HG03159 (cell line): ENCODE results near the gene SHBG.
"Not testable (repeated sequence)": the region's sequence is repeated elsewhere in the genome, so short reads cannot be mapped to it uniquely, and the experiment has no call there.

Experiments
- ATAC-seq: cut with Tn5 transposase; IDR thresholded peaks from one replicate; pipeline ENCODE4 v1.9.1; 2021; ENCODE audit warnings: mild to moderate bottlenecking, moderate library complexity; ENCODE audit not compliant: unreplicated experiment

Gene SHBG

GRCh38 chr17:7629939-7630571 lies at the start of gene SHBG:
Gene SHBG (plus strand): TSS chr17:7630135. CDS start chr17:7630173, 38 bp downstream.
- no peak for ATAC-seq

- ATAC-seq, result no peak
Measured at GRCh38 chr17:7580604-7581575, 49.0 kb upstream of the SHBG start.

- ATAC-seq, result no peak
Measured at GRCh38 chr17:7582396-7583252, 47.3 kb upstream of the SHBG start.

DNA sequence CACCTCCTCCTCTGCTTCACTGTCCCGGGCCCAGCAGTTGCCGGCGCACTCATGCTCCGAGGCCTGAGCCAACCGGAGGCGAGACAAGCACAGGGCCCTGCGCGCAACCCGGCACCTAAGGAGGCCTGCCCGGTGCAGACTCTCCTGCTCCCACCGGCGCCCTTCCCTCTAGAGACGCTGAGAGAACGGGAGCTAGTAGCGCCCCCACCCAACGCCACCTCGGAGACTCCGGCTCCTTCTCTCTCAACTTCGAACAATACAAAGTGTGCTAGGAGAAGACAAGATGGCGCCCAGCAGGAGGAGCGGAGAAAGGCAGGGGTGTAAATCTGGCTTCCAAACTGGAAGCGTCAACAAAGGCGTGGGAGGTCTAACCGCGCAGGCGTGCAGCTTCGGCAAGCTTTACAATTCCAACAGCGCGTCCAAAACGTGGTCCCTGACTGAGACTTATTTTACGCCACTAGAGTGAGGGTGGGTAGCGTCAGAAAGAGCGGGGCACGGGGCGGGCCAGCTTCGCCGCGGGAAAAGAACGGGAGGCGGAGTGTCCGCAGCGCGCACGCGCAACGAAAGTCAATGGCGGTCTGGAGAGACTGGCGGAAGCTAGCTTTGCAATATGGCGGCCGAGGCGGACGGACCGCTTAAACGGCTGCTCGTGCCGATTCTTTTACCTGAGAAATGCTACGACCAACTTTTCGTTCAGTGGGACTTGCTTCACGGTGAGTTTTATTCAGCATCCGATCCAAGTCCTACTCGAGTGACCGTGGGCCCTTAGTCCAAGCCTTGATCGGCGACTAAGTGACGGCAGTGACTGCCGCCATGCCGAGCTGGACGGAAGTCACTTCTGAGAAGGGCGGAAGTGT lies 46.5 kb upstream of the SHBG start, which contains the start of gene MPDU1:
MPDU1 (plus strand) TSS at position 600 of the 857 bp plus-strand sequence; CDS start at position 611, 11 bp downstream.
- ATAC-seq, result peak; percentile 68

GRCh38 chr17:7586673-7587419 lies 43.1 kb upstream of the SHBG start:
- no peak for ATAC-seq

GRCh38 chr17:7587420-7588151 lies 42.3 kb upstream of the SHBG start:
- ATAC-seq, result no peak

DNA sequence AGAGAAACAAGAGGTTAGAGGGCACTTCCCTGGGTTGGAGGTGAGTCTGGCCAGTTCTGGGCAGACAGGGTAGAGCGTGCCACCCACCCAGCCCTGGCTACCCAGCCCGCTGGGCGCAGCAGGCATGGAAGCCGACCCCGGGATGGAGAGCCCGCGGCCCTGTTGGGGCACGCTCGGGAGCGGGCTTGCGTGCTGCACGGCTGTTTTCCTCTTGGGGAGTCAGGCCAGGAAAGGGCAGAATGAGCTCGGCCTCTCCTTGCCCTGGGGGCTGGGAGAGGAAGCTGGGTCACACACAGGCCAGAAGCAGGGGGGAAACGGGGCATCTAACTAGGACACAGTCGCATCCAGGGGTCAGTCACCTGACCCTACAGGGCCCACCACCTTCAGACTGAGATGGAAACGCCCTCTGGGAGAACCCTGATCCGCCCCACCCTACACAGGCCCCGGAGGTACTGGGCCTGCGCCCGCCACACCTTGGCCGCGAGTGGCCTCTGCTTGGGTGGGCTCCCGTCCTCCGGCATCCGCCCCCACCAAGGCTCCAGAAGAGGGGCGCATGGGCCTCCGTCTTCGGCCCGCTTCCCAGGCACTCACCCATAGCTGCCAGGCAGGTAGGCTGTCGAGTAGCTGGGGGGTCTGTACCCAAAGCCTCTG lies 41.3 kb upstream of the SHBG start:
- no peak for ATAC-seq

DNA sequence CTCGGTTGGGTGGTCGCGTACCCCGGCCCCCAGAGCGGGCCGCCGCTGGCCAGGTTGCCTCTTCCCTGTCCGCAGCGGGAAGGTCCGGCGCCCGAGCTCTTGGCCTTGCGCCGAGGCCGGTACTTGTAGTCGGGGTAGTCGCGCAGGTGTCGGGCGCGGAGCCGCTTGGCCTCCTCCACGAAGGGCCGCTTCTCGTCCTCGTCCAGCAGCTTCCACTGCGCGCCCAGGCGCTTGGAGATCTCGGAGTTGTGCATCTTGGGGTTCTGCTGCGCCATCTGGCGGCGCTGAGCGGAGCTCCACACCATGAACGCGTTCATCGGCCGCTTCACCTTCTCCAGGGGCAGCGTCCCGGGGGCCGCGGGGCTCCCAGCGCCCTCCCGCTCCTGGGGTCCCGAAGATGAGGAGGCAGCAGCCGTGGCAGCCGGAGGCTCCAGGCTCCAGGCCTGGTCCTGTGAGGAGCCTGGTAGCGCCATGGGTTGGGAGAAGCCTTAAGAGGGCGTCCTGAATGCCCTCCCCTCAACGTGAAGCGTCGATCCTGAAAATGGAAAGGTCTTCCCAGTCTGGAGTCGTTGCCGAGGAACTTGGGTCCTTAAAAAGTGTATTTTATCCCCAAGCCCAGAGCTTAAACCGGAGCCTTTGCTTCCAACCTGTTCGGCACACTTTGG lies 40.6 kb upstream of the SHBG start:
- ATAC-seq, result no peak

- no peak for ATAC-seq
Measured at GRCh38 chr17:7589891-7590691, 39.8 kb upstream of the SHBG start, which contains the start of gene SOX15. Gene SOX15 (minus strand): TSS chr17:7590094. CDS start chr17:7589676, 418 bp downstream.

DNA sequence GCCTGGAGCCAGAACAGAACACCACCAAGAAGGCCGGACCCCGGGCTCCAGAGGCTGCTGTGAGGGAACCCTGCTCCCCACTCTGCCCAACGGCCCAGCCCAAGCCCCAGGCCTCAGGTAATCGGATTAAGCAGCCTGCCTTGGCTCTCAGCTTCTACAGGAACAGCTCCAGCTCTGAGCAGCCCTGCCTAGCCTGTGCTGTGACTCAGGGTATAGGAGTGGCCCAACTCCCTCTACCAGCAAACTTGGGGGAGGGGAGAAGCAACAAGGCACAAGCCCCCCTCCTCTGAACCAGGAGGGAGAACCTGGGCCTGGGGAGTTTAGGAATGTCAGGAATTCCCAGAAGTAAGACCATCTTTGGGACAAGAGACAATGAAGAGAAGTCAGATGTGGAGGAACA lies 39.2 kb upstream of the SHBG start:
- ATAC-seq, result no peak

GRCh38 chr17:7591596-7591995 lies 38.3 kb upstream of the SHBG start:
- no peak for ATAC-seq

- no peak for ATAC-seq
Measured at GRCh38 chr17:7592422-7593021, 37.4 kb upstream of the SHBG start.

GRCh38 chr17:7593296-7593695 lies 36.6 kb upstream of the SHBG start:
- ATAC-seq, result no peak

DNA sequence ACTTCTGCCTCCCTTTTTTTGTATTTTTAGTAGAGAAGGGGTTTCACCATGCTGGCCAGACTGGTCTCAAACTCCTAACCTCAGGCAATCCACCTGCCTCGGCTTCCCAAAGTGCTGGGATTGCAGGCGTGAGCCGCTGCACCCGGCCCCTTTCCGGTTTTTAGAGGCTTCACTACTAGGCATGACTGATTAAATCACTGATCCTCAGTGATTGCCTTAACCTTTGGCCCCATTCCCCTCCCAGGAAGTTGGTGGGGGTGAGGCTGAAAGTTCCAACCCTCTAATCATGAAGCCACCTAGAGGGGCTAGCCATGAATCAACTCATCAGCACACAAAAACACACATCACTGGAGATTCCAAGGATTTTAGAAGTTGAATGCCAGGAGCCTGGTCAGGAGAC lies 32.4 kb upstream of the SHBG start:
- not testable (repeated sequence) for ATAC-seq

DNA sequence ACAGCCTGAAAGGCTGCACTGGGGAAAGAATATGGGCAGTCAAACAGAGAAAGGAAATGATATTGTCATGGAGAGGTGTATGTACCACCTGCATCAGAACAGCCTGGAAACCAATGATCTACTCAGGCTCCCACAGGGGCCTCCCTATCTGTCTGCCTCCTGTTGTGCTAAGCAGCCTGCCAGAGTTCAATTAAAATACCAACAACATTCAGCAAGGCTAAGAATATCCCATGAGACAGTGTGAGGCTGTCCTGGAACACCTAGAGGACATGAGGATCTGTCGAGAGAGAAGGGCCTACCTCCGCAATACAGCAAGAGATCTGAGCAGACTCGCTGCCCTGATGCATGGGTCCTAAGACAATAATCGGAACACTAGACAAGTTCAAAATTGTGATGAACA lies 23.7 kb upstream of the SHBG start:
- ATAC-seq, result no peak

- ATAC-seq, result no peak
Measured at GRCh38 chr17:7610641-7611040, 19.3 kb upstream of the SHBG start.
